Testis (tissue), 2 donors: ENCODE results near the gene CLDN2.

ENCODE experiments used
- POLR2A ChIP-seq: fragments of 450-650 bp; IDR thresholded peaks from one replicate; pipeline ENCODE4 v1.6.1; 2017; ENCODE audit warnings: antibody characterized with exemption, mild to moderate bottlenecking, moderate library complexity
- TF ChIP-seq, protein P1 (sequence below), 3 experiments: fragments of 450-650 bp in 2 of 3; fragments of 200-600 bp in 1 of 3; sonication (generic) in 1 of 3; IDR thresholded peaks; one replicate each; pipeline ENCODE4 v1.5.1; 2016 to 2019; ENCODE audit warnings: antibody characterized with exemption in 3 of 3, mild to moderate bottlenecking in 2 of 3, moderate library complexity in 1 of 3

DNA sequence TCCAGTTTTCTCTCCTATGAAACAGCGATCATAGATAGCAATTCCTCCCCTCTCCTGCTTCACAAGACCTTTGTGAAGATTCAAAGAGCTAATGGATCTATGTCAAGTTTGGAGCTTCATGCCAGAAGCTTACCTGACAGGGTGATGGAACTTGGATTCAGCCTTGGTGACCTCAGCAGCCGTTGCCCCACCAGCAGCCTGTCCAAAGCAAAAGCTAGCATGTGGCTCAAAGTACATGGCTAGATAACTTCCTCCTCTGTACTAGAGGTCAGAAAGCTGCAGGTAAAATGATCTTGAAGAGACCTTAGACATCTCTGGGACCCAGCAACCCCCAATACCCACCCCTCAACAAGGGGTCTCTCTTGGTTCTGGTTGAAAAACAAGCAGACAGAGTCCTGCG lies 18.9 kb upstream of the CLDN2 start:
- TF ChIP-seq POLR2A: no peak
- TF ChIP-seq, protein P1, sequence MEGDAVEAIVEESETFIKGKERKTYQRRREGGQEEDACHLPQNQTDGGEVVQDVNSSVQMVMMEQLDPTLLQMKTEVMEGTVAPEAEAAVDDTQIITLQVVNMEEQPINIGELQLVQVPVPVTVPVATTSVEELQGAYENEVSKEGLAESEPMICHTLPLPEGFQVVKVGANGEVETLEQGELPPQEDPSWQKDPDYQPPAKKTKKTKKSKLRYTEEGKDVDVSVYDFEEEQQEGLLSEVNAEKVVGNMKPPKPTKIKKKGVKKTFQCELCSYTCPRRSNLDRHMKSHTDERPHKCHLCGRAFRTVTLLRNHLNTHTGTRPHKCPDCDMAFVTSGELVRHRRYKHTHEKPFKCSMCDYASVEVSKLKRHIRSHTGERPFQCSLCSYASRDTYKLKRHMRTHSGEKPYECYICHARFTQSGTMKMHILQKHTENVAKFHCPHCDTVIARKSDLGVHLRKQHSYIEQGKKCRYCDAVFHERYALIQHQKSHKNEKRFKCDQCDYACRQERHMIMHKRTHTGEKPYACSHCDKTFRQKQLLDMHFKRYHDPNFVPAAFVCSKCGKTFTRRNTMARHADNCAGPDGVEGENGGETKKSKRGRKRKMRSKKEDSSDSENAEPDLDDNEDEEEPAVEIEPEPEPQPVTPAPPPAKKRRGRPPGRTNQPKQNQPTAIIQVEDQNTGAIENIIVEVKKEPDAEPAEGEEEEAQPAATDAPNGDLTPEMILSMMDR (IDR thresholded peaks at IDR 0.05): no peak
